ENCODE measurements around the gene TTC14.

DNA sequence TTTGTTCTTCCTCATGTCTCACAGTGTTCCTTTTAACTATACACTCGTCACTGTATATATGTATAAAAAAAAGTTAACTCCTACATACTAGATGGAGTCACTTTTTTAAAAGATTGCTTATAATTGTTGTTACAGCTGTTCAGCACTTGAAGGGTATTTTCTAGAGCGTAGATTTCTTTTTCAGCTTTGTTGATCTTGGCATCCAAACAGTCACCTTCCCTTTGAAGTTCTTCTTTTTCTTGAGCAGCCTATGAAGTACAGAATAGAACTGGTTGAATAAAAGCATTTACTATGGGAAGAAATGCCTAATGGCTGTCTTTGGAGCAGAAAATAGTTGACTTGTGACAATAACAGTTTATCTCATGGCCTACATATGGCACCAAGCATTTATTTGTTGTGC is 17.8 kb downstream of the TTC14 start:
- TF ChIP-seq, protein P1, sequence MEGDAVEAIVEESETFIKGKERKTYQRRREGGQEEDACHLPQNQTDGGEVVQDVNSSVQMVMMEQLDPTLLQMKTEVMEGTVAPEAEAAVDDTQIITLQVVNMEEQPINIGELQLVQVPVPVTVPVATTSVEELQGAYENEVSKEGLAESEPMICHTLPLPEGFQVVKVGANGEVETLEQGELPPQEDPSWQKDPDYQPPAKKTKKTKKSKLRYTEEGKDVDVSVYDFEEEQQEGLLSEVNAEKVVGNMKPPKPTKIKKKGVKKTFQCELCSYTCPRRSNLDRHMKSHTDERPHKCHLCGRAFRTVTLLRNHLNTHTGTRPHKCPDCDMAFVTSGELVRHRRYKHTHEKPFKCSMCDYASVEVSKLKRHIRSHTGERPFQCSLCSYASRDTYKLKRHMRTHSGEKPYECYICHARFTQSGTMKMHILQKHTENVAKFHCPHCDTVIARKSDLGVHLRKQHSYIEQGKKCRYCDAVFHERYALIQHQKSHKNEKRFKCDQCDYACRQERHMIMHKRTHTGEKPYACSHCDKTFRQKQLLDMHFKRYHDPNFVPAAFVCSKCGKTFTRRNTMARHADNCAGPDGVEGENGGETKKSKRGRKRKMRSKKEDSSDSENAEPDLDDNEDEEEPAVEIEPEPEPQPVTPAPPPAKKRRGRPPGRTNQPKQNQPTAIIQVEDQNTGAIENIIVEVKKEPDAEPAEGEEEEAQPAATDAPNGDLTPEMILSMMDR (IDR thresholded peaks at IDR 0.05; ENCODE audit: low read depth, low read length, poor library complexity, severe bottlenecking): no peak
- no peak for TF ChIP-seq EZH2phosphoT487 (IDR thresholded peaks at IDR 0.05; ENCODE audit: borderline replicate concordance, low read length)

All from DOHH2 (cell line).